Measurements from ENCODE around the gene SDK2.

DNA sequence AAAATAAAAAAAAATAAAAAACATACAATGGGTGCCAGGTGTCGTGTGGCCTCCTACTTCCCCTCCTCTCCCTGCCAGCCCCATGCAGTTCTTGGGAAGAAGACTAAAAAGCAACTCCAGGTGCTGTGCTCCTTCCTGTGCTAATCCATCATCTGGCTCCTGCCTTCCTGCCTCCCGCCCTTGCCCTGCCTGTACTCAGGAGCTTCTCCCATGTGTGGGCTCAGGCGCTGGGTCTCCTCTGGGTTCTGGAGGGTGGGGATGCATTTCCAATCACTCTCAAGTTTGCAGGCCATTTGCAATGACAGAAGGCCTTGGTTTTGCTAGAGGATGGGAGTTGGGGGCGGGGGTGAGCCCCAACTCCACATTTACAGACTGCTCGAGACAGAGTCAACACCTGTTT lies 122.9 kb downstream of the SDK2 start:
- TF ChIP-seq, protein P1, sequence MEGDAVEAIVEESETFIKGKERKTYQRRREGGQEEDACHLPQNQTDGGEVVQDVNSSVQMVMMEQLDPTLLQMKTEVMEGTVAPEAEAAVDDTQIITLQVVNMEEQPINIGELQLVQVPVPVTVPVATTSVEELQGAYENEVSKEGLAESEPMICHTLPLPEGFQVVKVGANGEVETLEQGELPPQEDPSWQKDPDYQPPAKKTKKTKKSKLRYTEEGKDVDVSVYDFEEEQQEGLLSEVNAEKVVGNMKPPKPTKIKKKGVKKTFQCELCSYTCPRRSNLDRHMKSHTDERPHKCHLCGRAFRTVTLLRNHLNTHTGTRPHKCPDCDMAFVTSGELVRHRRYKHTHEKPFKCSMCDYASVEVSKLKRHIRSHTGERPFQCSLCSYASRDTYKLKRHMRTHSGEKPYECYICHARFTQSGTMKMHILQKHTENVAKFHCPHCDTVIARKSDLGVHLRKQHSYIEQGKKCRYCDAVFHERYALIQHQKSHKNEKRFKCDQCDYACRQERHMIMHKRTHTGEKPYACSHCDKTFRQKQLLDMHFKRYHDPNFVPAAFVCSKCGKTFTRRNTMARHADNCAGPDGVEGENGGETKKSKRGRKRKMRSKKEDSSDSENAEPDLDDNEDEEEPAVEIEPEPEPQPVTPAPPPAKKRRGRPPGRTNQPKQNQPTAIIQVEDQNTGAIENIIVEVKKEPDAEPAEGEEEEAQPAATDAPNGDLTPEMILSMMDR (IDR thresholded peaks at IDR 0.05): no peak
- TF ChIP-seq POLR2A (IDR thresholded peaks at IDR 0.05) (no peak), POLR2AphosphoS5 (IDR thresholded peaks at IDR 0.05) (no peak)

Measured in prostate gland (tissue), 2 donors.